Stomach (tissue), 4 donors: ENCODE measurements around the gene RPS6KA4.

Experiments used
- EP300 ChIP-seq: sonication (generic); formaldehyde crosslinking; IDR thresholded peaks from one replicate; pipeline ENCODE4 v1.6.1; 2017; ENCODE audit warnings: antibody characterized with exemption
- POLR2A ChIP-seq, 4 donors: fragments of 450-650 bp; IDR thresholded peaks; one replicate each; pipeline ENCODE4 v1.6.1; 2016; ENCODE audit warnings: antibody characterized with exemption in 4 of 4, control low read depth in 2 of 4, mild to moderate bottlenecking in 1 of 4, moderate library complexity in 1 of 4
- TF ChIP-seq, protein P1 (sequence below), 7 experiments: fragments of 450-650 bp in 4 of 7; fragments of 200-600 bp in 3 of 7; sonication (generic) in 3 of 7; IDR thresholded peaks; one replicate each; pipeline ENCODE4 v1.5.1; 2016 to 2019; ENCODE audit warnings: antibody characterized with exemption in 7 of 7, control low read depth in 2 of 7, mild to moderate bottlenecking in 1 of 7

DNA sequence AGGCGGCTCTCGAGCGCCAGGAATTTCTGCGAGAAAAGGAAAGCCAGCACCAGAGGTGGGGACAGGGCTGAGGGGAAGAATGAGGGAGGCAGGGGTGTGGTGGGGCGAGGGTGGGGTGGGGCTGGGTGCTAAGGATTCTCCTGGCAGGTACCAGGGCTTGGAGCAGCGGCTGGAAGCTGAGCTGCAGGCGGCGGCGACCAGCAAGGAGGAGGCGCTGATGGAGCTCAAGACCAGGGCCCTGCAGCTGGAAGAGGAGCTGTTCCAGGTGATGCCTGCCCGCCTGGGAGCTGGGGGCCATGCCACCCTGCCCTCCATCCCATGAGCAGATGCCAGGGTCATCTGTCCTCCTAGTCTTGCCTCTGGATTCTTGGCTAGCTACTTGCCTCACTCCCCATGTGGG, 9.6 kb upstream of the RPS6KA4 start:
- no peak for TF ChIP-seq EP300
- TF ChIP-seq, protein P1, sequence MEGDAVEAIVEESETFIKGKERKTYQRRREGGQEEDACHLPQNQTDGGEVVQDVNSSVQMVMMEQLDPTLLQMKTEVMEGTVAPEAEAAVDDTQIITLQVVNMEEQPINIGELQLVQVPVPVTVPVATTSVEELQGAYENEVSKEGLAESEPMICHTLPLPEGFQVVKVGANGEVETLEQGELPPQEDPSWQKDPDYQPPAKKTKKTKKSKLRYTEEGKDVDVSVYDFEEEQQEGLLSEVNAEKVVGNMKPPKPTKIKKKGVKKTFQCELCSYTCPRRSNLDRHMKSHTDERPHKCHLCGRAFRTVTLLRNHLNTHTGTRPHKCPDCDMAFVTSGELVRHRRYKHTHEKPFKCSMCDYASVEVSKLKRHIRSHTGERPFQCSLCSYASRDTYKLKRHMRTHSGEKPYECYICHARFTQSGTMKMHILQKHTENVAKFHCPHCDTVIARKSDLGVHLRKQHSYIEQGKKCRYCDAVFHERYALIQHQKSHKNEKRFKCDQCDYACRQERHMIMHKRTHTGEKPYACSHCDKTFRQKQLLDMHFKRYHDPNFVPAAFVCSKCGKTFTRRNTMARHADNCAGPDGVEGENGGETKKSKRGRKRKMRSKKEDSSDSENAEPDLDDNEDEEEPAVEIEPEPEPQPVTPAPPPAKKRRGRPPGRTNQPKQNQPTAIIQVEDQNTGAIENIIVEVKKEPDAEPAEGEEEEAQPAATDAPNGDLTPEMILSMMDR (IDR thresholded peaks at IDR 0.05), result no peak
- no peak for TF ChIP-seq POLR2A (IDR thresholded peaks at IDR 0.05)
